ENCODE measurements around the gene COL5A2. TPM values are rescaled to one million over a fixed set of nuclear protein-coding genes. Genes with fewer than 3 reads are reported as not detected.

The COL5A2 gene
- total RNA-seq, 4 donors from 2014 or later = 7.7 to 29.5 (median 16.9) TPM

DNA sequence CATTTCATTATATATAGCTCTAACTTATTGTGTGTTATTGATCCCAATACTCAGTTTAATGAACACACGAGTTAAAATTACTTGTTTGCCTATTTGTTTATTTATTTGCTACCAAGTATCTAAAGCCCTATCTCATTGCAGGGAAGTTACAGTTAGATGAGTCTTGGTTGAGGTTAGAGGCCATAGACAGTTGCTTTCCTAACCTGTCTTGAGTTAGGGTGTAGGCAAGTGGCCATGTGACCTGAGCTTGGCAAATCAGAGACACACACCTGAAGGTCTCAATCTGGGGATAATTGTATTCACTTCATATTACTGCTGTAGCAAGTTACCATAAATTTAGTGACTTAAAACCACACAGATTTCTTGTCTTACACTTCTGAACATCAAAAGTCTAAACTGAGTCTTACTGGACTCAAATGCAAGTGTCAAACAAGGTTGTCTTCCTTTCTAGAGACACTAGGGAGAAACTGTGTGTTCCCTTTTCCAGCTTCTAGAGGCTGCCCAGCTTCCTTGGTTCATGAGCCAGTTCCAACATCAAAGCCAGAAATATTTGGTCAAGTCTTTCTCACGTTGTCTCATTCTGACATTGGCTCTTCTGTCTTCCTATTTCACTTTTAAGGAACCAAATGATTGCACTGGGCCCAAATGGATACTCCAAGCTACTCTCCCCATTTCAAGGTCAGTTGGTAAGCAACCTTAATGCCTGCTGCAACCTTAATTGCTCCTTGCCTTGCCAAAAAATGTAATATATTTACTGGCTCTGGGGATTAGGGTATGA lies 165.7 kb downstream of the COL5A2 start:
- WGBS, 2 donors = 59 to 66% methylated on average over 2 of the region's 2 CpGs
- intact Hi-C loops (cut with DNase I; ENCODE audit: low total_unique reads) = no loop called here
- DNase-seq (ENCODE audit: low spot score in 2 of 2) = no peak
- TF ChIP-seq POLR2A (IDR thresholded peaks at IDR 0.05) = no peak
- TF ChIP-seq, protein P1, sequence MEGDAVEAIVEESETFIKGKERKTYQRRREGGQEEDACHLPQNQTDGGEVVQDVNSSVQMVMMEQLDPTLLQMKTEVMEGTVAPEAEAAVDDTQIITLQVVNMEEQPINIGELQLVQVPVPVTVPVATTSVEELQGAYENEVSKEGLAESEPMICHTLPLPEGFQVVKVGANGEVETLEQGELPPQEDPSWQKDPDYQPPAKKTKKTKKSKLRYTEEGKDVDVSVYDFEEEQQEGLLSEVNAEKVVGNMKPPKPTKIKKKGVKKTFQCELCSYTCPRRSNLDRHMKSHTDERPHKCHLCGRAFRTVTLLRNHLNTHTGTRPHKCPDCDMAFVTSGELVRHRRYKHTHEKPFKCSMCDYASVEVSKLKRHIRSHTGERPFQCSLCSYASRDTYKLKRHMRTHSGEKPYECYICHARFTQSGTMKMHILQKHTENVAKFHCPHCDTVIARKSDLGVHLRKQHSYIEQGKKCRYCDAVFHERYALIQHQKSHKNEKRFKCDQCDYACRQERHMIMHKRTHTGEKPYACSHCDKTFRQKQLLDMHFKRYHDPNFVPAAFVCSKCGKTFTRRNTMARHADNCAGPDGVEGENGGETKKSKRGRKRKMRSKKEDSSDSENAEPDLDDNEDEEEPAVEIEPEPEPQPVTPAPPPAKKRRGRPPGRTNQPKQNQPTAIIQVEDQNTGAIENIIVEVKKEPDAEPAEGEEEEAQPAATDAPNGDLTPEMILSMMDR (IDR thresholded peaks at IDR 0.05) = no peak
- H3K4me3 ChIP-seq (ENCODE audit: low read depth, poor library complexity, severe bottlenecking) = no peak overlapping the region

DNA sequence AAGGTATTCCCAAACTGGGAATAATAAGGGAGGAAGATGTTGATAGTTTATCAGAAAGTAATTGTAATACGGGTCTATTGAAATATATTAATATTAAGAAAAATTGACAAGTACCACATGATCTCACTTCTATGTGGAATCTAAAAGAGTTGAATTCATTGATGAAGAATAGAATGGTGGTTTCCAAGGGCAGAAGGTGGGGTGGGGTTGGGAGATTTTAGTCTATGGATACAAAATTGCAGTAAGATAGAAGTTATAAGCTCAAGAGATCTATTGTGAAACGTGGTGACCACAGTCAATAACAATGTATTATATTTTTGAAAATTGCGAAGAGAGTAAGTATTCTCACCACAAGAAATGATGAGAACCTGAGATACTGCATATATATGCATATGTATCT lies 166.5 kb downstream of the COL5A2 start:
- WGBS, 2 donors = 77 to 80% methylated on average over 3 of the region's 3 CpGs
- no peak for TF ChIP-seq POLR2A (IDR thresholded peaks at IDR 0.05)
- TF ChIP-seq, protein P1 (IDR thresholded peaks at IDR 0.05) = no peak
- H3K4me3 ChIP-seq (ENCODE audit: low read depth, poor library complexity, severe bottlenecking) = no peak overlapping the region
- intact Hi-C loops (cut with DNase I; ENCODE audit: low total_unique reads) = no loop called here
- DNase-seq (ENCODE audit: low spot score in 2 of 2) = no peak

DNA sequence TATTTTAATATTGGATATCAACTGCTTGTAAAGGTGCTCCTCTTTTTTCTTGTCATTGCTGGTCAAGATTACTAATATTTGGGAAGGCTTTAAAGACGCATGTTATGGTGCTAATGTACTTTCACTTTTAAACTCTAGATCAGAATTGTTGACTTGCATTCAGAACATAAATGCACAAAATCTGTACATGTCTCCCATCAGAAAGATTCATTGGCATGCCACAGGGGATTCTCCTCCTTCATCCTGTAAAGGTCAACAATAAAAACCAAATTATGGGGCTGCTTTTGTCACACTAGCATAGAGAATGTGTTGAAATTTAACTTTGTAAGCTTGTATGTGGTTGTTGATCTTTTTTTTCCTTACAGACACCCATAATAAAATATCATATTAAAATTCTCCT lies 167.2 kb downstream of the COL5A2 start:
- TF ChIP-seq, protein P1 (IDR thresholded peaks at IDR 0.05) = no peak
- TF ChIP-seq POLR2A (IDR thresholded peaks at IDR 0.05) = no peak
- H3K4me3 ChIP-seq (ENCODE audit: low read depth, poor library complexity, severe bottlenecking) = no peak overlapping the region
- WGBS, 2 donors = 67 to 87% methylated on average over 1 of the region's 1 CpG
- no peak for DNase-seq (ENCODE audit: low spot score in 2 of 2)
- intact Hi-C loops (cut with DNase I; ENCODE audit: low total_unique reads) = no loop called here

DNA sequence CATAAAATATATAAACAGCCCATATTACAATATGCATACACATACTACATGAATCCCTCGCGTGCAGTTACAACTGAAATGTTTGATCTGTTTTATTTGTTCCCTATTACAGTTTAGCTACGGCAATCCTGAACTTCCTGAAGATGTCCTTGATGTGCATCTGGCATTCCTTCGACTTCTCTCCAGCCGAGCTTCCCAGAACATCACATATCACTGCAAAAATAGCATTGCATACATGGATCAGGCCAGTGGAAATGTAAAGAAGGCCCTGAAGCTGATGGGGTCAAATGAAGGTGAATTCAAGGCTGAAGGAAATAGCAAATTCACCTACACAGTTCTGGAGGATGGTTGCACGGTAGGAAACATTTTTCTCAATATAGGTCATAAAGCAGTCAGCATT lies 169.0 kb downstream of the COL5A2 start:
- intact Hi-C loops (cut with DNase I; ENCODE audit: low total_unique reads) = no loop called here
- no peak for DNase-seq (ENCODE audit: low spot score in 2 of 2)
- WGBS, 2 donors = 64 to 68% methylated on average over 6 of the region's 6 CpGs
- H3K4me3 ChIP-seq (ENCODE audit: low read depth, poor library complexity, severe bottlenecking) = no peak overlapping the region
- TF ChIP-seq, protein P1 (IDR thresholded peaks at IDR 0.05) = no peak
- TF ChIP-seq POLR2A (IDR thresholded peaks at IDR 0.05) = no peak

DNA sequence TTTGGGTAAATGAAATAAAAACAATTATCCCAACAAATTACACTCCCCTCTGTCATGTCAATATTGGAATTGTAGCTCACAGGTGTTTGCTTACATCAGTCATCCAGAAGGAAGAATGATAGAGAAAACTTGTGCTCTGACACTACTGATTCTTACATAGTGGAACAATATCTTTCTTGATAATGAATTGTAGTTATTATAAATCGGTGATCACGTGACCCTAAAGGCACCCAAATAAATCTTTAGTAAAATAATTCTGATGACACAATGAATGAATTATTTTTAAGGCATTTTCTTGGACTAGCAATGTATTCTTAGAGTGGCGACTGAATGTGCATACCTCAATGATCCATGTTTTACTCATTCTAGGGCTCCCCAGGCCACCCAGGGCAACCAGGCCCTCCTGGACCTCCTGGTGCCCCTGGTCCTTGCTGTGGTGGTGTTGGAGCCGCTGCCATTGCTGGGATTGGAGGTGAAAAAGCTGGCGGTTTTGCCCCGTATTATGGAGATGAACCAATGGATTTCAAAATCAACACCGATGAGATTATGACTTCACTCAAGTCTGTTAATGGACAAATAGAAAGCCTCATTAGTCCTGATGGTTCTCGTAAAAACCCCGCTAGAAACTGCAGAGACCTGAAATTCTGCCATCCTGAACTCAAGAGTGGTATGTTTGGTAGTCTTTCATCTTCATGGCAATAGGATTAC lies 170.9 kb downstream of the COL5A2 start:
- H3K4me3 ChIP-seq (ENCODE audit: low read depth, poor library complexity, severe bottlenecking) = no peak overlapping the region
- WGBS, 2 donors = 67 to 83% methylated on average over 9 of the region's 9 CpGs
- DNase-seq (ENCODE audit: low spot score in 2 of 2) = no peak
- intact Hi-C loops (cut with DNase I; ENCODE audit: low total_unique reads) = no loop called here
- TF ChIP-seq, protein P1 (IDR thresholded peaks at IDR 0.05) = no peak
- no peak for TF ChIP-seq POLR2A (IDR thresholded peaks at IDR 0.05)

All from lower leg skin (tissue), 4 donors.